Endothelial cell of umbilical vein (primary cell): ENCODE measurements around the gene TBC1D16. TPM values are rescaled to one million over a fixed set of nuclear protein-coding genes. Genes with fewer than 3 reads are reported as not detected.

Experiments used
- BruUV-seq: library from RNA; stranded (reverse); fragments of 400-500 nt; replicated peaks from 2 replicates; lab custom pipeline; 2021; lab: Mats Ljungman, UMichigan
- CTCF ChIA-PET: fragments of 300-600, 350-600 bp; sonication (Branson Sonifier 250); formaldehyde crosslinking; loops from one replicate; lab custom pipeline; 2021; ENCODE audit warnings: antibody characterized with exemption, inconsistent platforms; lab: Charles Lee
- POLR2A ChIA-PET: fragments of 300-600, 350-600 bp; sonication (Branson Sonifier 250); formaldehyde crosslinking; loops from one replicate; lab custom pipeline; 2021; ENCODE audit warnings: antibody characterized with exemption, inconsistent platforms; lab: Charles Lee
- DNase-seq: peaks from one replicate; pipeline ENCODE4 v3.0.0-alpha.2; 2011; ENCODE audit warnings: low read depth, low spot score
- FAIRE-seq: peaks from 2 replicates; lab custom pipeline; 2011; peaks lifted over from hg19 to GRCh38; lab: Jason Lieb, UNC
- H2AFZ ChIP-seq: 2 replicates; pipeline ENCODE4 v1.6.0; 2012; ENCODE audit warnings: low read depth, low read length, control low read depth, inconsistent platforms
- H3K27ac ChIP-seq: 2 replicates; pipeline ENCODE4 v1.5.1; 2011; ENCODE audit warnings: low read depth, mild to moderate bottlenecking, control low read depth, low read length, moderate library complexity; ENCODE audit not compliant: insufficient read depth
- H3K27me3 ChIP-seq, 2 experiments: 2 replicates each; pipeline versions ENCODE4 v1.6.0 to v1.6.1; 2011; ENCODE audit warnings: low read length in 2 of 2, mixed read lengths in 1 of 2; ENCODE audit not compliant: control insufficient read depth in 2 of 2, insufficient read depth in 2 of 2
- H3K36me3 ChIP-seq, 2 experiments: 2 replicates in 1 of 2; 3 replicates in 1 of 2; pipeline ENCODE4 v1.5.1; 2011; ENCODE audit warnings: low read length in 2 of 2, mild to moderate bottlenecking in 1 of 2, moderate library complexity in 1 of 2; ENCODE audit not compliant: control insufficient read depth in 2 of 2, insufficient read depth in 2 of 2; ENCODE audit errors: extremely low read depth in 1 of 2
- H3K4me1 ChIP-seq: 3 replicates; pipeline ENCODE4 v1.5.1; 2011; ENCODE audit warnings: mild to moderate bottlenecking, low read length; ENCODE audit not compliant: control insufficient read depth, insufficient read depth; ENCODE audit errors: extremely low read depth
- H3K4me2 ChIP-seq: 2 replicates; pipeline ENCODE4 v1.6.1; 2011; ENCODE audit warnings: low read length, control low read depth, mixed read lengths; ENCODE audit not compliant: insufficient read depth
- H3K4me3 ChIP-seq, 3 experiments: fragments of 200-600 bp in 1 of 3; sonication (generic), shearing (Covaris generic) in 1 of 3; replicated peaks in 1 of 3; 2 replicates each; pipeline ENCODE4 v1.5.1; 2011 to 2016; ENCODE audit warnings: control low read depth in 3 of 3, low read length in 3 of 3, mild to moderate bottlenecking in 2 of 3, inconsistent platforms in 1 of 3, low read depth in 1 of 3, moderate library complexity in 1 of 3; ENCODE audit not compliant: insufficient read depth in 1 of 3
- H3K79me2 ChIP-seq: 2 replicates; pipeline ENCODE4 v1.6.0; 2012; ENCODE audit warnings: low read length, inconsistent platforms; ENCODE audit not compliant: control insufficient read depth, insufficient read depth
- H3K9ac ChIP-seq: replicated peaks from 2 replicates; pipeline ENCODE3; 2011; ENCODE audit warnings: low read length, control low read depth; ENCODE audit not compliant: insufficient read depth; ENCODE audit errors: extremely low read depth
- H3K9me1 ChIP-seq: replicated peaks from 3 replicates; pipeline ENCODE4 v1.6.0; 2011; ENCODE audit warnings: mild to moderate bottlenecking, low read length; ENCODE audit not compliant: control insufficient read depth, insufficient read depth; ENCODE audit errors: extremely low read depth
- H3K9me3 ChIP-seq: replicated peaks from 2 replicates; pipeline ENCODE4 v1.5.1; 2012; ENCODE audit warnings: low read length, inconsistent platforms; ENCODE audit not compliant: control insufficient read depth, insufficient read depth
- H4K20me1 ChIP-seq: replicated peaks from 2 replicates; pipeline ENCODE3; 2011; ENCODE audit warnings: mild to moderate bottlenecking, low read length; ENCODE audit not compliant: control insufficient read depth, insufficient read depth; ENCODE audit errors: extremely low read depth
- EZH2 ChIP-seq: IDR thresholded peaks from 2 replicates; pipeline ENCODE4 v1.6.1; 2012; ENCODE audit warnings: borderline replicate concordance, low read depth, mild to moderate bottlenecking, moderate library complexity, low read length, inconsistent platforms; ENCODE audit not compliant: severe bottlenecking
- FOS ChIP-seq: IDR thresholded peaks from 2 replicates; pipeline ENCODE4 v1.6.1; 2011; ENCODE audit warnings: mild to moderate bottlenecking, low read length, moderate library complexity, borderline replicate concordance; ENCODE audit not compliant: insufficient read depth
- GATA2 ChIP-seq: IDR thresholded peaks from 2 replicates; pipeline ENCODE4 v1.7.0; 2011; ENCODE audit warnings: low read depth, mild to moderate bottlenecking, moderate library complexity, mixed read lengths, low read length; ENCODE audit not compliant: insufficient read length, insufficient read depth
- JUN ChIP-seq: IDR thresholded peaks from 2 replicates; pipeline ENCODE4 v1.6.1; 2011; ENCODE audit warnings: borderline replicate concordance, low read depth; ENCODE audit not compliant: insufficient read length, insufficient read depth
- MYC ChIP-seq: IDR thresholded peaks from one replicate; pipeline ENCODE4 v1.6.1; 2011; ENCODE audit warnings: mild to moderate bottlenecking, low read depth, low read length
- POLR2A ChIP-seq: IDR thresholded peaks from 2 replicates; pipeline ENCODE4 v1.6.1; 2012; ENCODE audit warnings: low read depth, mild to moderate bottlenecking, control low read depth, low read length
- POLR2AphosphoS5 ChIP-seq: IDR thresholded peaks from 2 replicates; pipeline ENCODE4 v1.6.1; 2012; ENCODE audit warnings: low read depth, mild to moderate bottlenecking, control low read depth, low read length, moderate library complexity; ENCODE audit not compliant: insufficient read depth
- dilution Hi-C: fragments of 300-500 bp; cut with MboI; formaldehyde crosslinking; loops from one replicate; pipeline ENCODE4 v1.15.0; 2019; ENCODE audit warnings: low sequenced_read_pairs; ENCODE audit not compliant: extremely low pct_ligation_motif_present
- intact Hi-C: fragments of 100-400 bp; cut with micrococcal nuclease; formaldehyde crosslinking; loops from one replicate; pipeline ENCODE4 v1.10.0; 2022
- polyA plus RNA-seq, 4 experiments: library from polyadenylated mRNA; depleted of rRNA in 3 of 4; stranded (reverse) in 3 of 4; unstranded in 1 of 4; fragments of >200 nt; gene quantifications; 2 replicates each; pipeline versions ENCODE4 v1.2.1 to v1.2.3, GENCODE V29; 2011 to 2012; ENCODE audit warnings: missing spikeins in 1 of 4
- total RNA-seq: library from RNA; stranded (reverse); gene quantifications from 2 replicates; pipeline ENCODE4 v1.2.3, GENCODE V29; 2021
- TF ChIP-seq, protein P1 (sequence below): IDR thresholded peaks from 2 replicates; pipeline ENCODE4 v1.6.1; 2011; ENCODE audit not compliant: insufficient read depth, insufficient read length
- TF ChIP-seq, protein P2 (sequence below), 2 donors: IDR thresholded peaks; 1 replicate in 1 of 2; 2 replicates in 1 of 2; pipeline ENCODE4 v1.5.1; 2011; ENCODE audit warnings: low read length in 2 of 2, mild to moderate bottlenecking in 2 of 2, moderate library complexity in 2 of 2, control low read depth in 1 of 2, inconsistent platforms in 1 of 2, low read depth in 1 of 2; ENCODE audit not compliant: insufficient read depth in 1 of 2; ENCODE audit errors: extremely low read depth in 1 of 2

Gene TBC1D16
- total and polyA plus RNA-seq, 2 donors (not counting 3 experiments of a cell fraction or from before 2014, with no cell fraction given), result 12.9 to 48.6 TPM

DNA sequence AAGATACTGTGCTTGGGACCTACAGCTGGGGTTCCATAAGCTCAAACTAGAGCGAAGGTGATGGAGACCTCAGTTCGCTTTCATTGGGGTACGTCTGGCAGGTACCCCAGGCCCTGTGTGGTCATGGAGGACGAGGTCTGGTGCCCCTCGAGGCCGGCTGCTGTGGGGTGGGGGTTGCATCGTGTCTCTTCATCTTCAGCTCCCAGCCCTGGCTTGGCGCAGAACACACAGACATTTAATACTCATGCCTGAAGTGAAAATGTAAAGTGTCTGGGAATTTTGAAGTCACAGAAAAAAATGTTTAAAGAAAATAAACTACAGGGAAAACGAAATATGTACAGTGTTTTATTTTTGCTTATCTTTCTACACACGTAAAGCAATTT, 80.5 kb downstream of the TBC1D16 start:
- dilution Hi-C loops (no loop called here), intact Hi-C loops (no loop called here)
- no peaks in the 10 kb centered on the region for H3K9me3 ChIP-seq
- no peaks in the 10 kb centered on the region for H3K36me3 ChIP-seq
- no peaks in the 10 kb centered on the region for H3K4me1 ChIP-seq
- DNase-seq (no peak), FAIRE-seq (no peak)
- H2AFZ ChIP-seq, result no peak overlapping the region
- no peak overlapping the region for H3K4me2 ChIP-seq
- H3K27me3 ChIP-seq, result no peaks in the 10 kb centered on the region
- POLR2A ChIA-PET, result no interaction called here
- CTCF ChIA-PET, result interaction anchor here (1.0 to 2.2 kb wide), 3 partner anchors 20 to 213 kb away, joined by 4 to 5 read pairs (median 4); no protein-coding TSS in a partner anchor
- BruUV-seq, result no TSS peak
- H3K9ac ChIP-seq, result no peak overlapping the region
- H3K9me1 ChIP-seq, result no peaks in the 10 kb centered on the region
- no peak overlapping the region for H3K27ac ChIP-seq
- H4K20me1 ChIP-seq, result no peaks in the 10 kb centered on the region
- H3K79me2 ChIP-seq, result peaks cover 5% of the 10 kb centered on the region
- H3K4me3 ChIP-seq, result no peak overlapping the region
- TF ChIP-seq EZH2 (no peak), POLR2AphosphoS5 (no peak), MYC (no peak), FOS (no peak), GATA2 (no peak), POLR2A (no peak), JUN (no peak)
- TF ChIP-seq, protein P1, sequence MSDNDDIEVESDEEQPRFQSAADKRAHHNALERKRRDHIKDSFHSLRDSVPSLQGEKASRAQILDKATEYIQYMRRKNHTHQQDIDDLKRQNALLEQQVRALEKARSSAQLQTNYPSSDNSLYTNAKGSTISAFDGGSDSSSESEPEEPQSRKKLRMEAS, result no peak
- TF ChIP-seq, protein P2, sequence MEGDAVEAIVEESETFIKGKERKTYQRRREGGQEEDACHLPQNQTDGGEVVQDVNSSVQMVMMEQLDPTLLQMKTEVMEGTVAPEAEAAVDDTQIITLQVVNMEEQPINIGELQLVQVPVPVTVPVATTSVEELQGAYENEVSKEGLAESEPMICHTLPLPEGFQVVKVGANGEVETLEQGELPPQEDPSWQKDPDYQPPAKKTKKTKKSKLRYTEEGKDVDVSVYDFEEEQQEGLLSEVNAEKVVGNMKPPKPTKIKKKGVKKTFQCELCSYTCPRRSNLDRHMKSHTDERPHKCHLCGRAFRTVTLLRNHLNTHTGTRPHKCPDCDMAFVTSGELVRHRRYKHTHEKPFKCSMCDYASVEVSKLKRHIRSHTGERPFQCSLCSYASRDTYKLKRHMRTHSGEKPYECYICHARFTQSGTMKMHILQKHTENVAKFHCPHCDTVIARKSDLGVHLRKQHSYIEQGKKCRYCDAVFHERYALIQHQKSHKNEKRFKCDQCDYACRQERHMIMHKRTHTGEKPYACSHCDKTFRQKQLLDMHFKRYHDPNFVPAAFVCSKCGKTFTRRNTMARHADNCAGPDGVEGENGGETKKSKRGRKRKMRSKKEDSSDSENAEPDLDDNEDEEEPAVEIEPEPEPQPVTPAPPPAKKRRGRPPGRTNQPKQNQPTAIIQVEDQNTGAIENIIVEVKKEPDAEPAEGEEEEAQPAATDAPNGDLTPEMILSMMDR (IDR thresholded peaks at IDR 0.05; ENCODE audit: extremely low read depth in 1 of 2, insufficient read depth in 1 of 2, low read depth in 1 of 2, low read length in 2 of 2), result no peak
